Type B pancreatic cell (in vitro differentiated cells): ENCODE measurements around the gene ARHGAP15. TPM values are rescaled to one million over a fixed set of nuclear protein-coding genes. Genes with fewer than 3 reads are reported as not detected.

Experiments used
- DNase-seq: peaks from one replicate; pipeline ENCODE4 v3.0.0; 2021; ENCODE audit warnings: mixed read lengths; ENCODE audit not compliant: unreplicated experiment; ENCODE audit errors: extremely low spot score
- H3K27ac Mint-ChIP-seq: 2 replicates; pipeline ENCODE4 v1.8.0; 2021; ENCODE audit warnings: mild to moderate bottlenecking, mixed read lengths
- H3K27me3 Mint-ChIP-seq: 2 replicates; pipeline ENCODE4 v1.8.0; 2021; ENCODE audit warnings: mixed read lengths
- H3K36me3 Mint-ChIP-seq: 2 replicates; pipeline ENCODE4 v1.8.0; 2021; ENCODE audit warnings: mixed read lengths
- H3K4me1 Mint-ChIP-seq: one replicate; pipeline ENCODE4 v1.8.0; 2021; ENCODE audit warnings: mixed read lengths; ENCODE audit not compliant: unreplicated experiment
- H3K4me3 Mint-ChIP-seq: 2 replicates; pipeline ENCODE4 v1.8.0; 2021; ENCODE audit warnings: mild to moderate bottlenecking, mixed read lengths
- H3K9me3 Mint-ChIP-seq: 2 replicates; pipeline ENCODE4 v1.8.0; 2021; ENCODE audit warnings: mixed read lengths
- total RNA-seq: library from RNA; stranded (reverse); gene quantifications from 2 replicates; pipeline ENCODE4 v1.2.1, GENCODE V29; 2021; ENCODE audit warnings: low replicate concordance
- TF ChIP-seq, protein P1 (sequence below): fragments of 200-600 bp; sonication (generic); conservative IDR thresholded peaks from 2 replicates; pipeline ENCODE4 v1.5.0; 2021; ENCODE audit warnings: antibody characterized with exemption, mild to moderate bottlenecking

ARHGAP15 gene
- total RNA-seq, 1 donor from 2014 or later, result not detected

DNA sequence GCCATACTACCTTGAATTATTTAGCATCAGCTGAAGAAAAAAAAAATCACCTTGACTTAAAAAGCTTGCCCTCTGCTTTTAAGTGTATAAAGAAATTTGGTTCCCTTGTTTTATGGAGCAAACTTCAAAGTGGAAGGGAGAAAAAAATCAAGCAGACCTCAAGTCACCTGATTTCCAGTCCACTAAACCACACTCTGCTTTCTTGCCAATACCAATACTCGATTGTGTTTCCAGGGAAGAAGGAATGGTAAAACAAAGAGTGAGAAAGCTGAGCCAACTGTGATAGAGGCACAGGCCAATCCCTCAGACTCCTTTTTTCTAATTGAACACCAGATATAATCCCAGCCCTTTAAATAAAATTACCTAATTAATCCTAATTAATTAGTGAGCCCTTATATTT lies 587.3 kb downstream of the ARHGAP15 start:
- TF ChIP-seq, protein P1, sequence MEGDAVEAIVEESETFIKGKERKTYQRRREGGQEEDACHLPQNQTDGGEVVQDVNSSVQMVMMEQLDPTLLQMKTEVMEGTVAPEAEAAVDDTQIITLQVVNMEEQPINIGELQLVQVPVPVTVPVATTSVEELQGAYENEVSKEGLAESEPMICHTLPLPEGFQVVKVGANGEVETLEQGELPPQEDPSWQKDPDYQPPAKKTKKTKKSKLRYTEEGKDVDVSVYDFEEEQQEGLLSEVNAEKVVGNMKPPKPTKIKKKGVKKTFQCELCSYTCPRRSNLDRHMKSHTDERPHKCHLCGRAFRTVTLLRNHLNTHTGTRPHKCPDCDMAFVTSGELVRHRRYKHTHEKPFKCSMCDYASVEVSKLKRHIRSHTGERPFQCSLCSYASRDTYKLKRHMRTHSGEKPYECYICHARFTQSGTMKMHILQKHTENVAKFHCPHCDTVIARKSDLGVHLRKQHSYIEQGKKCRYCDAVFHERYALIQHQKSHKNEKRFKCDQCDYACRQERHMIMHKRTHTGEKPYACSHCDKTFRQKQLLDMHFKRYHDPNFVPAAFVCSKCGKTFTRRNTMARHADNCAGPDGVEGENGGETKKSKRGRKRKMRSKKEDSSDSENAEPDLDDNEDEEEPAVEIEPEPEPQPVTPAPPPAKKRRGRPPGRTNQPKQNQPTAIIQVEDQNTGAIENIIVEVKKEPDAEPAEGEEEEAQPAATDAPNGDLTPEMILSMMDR, result no peak
- no peak for DNase-seq
- Mint-ChIP-seq H3K36me3 (peaks cover 4% of the 10 kb centered on the region), H3K27ac (no peak overlapping the region), H3K4me3 (no peak overlapping the region), H3K4me1 (peaks cover 7% of the 10 kb centered on the region), H3K9me3 (peaks cover 10% of the 10 kb centered on the region), H3K27me3 (peaks cover 6% of the 10 kb centered on the region)

DNA sequence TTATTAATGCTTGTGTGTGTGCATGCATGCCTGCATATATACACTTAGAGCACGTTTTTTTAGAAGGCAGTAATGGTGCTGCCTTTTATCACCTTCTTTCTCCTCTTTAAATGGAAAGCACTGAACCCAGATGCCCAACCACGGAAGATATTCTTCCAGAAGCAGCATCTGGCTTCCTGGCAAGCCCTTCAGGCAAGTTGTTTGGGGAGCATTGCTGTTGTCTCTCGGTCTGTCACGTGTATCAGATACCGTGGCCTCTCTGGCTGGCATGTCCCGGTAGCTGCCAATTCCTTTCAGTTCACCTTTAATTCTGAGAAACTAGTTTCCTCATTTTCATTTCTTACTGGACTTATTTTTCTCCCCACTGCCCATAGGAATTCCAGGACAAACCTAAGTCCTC lies 587.8 kb downstream of the ARHGAP15 start:
- peaks cover 7% of the 10 kb centered on the region for H3K4me1 Mint-ChIP-seq
- H3K4me3 Mint-ChIP-seq, result no peak overlapping the region
- no peak for DNase-seq
- TF ChIP-seq, protein P1, result no peak
- H3K9me3 Mint-ChIP-seq, result peaks cover 5% of the 10 kb centered on the region
- no peak overlapping the region for H3K27ac Mint-ChIP-seq
- peaks cover 4% of the 10 kb centered on the region for H3K36me3 Mint-ChIP-seq
- H3K27me3 Mint-ChIP-seq, result peaks cover 6% of the 10 kb centered on the region

GRCh38 chr2:143717536-143718168 lies 588.4 kb downstream of the ARHGAP15 start:
- Mint-ChIP-seq H3K27ac (no peak overlapping the region), H3K27me3 (peaks cover 3% of the 10 kb centered on the region), H3K4me3 (no peak overlapping the region), H3K9me3 (no peaks in the 10 kb centered on the region), H3K36me3 (no peaks in the 10 kb centered on the region), H3K4me1 (peaks cover 7% of the 10 kb centered on the region)
- no peak for DNase-seq
- TF ChIP-seq, protein P1, result no peak

DNA sequence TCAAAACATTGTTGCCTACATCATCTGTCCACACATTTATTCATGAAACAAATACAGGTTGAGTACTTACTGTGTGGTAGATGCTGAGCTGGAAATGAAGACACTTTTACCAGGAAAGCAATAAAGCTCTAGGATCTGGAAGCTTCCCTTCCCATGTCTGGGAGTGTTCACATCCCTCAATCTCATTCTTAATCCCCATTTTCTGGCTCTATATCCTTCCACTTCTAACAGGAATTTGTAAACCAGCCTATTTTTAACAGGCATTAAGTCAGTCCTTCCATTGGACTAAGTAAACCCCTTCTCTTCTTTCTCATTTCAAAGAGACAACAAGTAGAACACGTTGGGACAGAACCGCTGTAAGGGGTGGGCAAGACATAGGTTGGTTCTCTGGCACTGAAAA lies 589.5 kb downstream of the ARHGAP15 start:
- H3K4me3 Mint-ChIP-seq, result no peak overlapping the region
- H3K27me3 Mint-ChIP-seq, result peaks cover 3% of the 10 kb centered on the region
- no peaks in the 10 kb centered on the region for H3K9me3 Mint-ChIP-seq
- TF ChIP-seq, protein P1, result no peak
- no peak for DNase-seq
- H3K27ac Mint-ChIP-seq, result no peak overlapping the region
- H3K4me1 Mint-ChIP-seq, result peaks cover 7% of the 10 kb centered on the region
- no peaks in the 10 kb centered on the region for H3K36me3 Mint-ChIP-seq

DNA sequence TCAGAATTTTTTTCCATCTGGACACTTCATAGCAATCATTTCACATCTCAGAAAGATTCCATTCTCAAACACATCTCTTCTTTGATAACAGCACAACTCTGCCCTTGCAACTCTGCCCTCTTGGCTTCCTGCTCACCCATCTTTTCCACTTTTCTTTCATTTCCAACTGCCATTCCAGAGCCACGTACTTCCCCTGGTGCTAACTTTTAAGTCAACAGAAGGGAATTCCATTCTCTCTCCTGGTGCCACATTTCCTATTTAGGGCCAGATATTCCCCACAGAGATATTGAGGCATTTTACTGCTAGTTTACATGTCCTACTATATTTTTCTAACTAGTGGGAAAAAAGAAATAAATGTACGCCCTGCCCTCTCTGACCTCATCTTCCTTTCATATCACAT lies 590.2 kb downstream of the ARHGAP15 start:
- no peak for DNase-seq
- H3K27ac Mint-ChIP-seq, result no peak overlapping the region

More for the DNA sequence above, 590.2 kb downstream of the ARHGAP15 start:
- H3K4me3 Mint-ChIP-seq, result no peak overlapping the region
- H3K36me3 Mint-ChIP-seq, result no peaks in the 10 kb centered on the region
- peaks cover 7% of the 10 kb centered on the region for H3K4me1 Mint-ChIP-seq
- no peaks in the 10 kb centered on the region for H3K9me3 Mint-ChIP-seq
- TF ChIP-seq, protein P1, result no peak
- peaks cover 3% of the 10 kb centered on the region for H3K27me3 Mint-ChIP-seq
